Neuronal stem cell (in vitro differentiated cells): ENCODE measurements around the gene PHACTR3.

Source experiments
- DNase-seq: peaks from one replicate; pipeline ENCODE4 v3.0.0-alpha.2; 2013; ENCODE audit warnings: low spot score
- H2AFZ ChIP-seq: one replicate; pipeline ENCODE4 v1.6.1; 2013; ENCODE audit warnings: mild to moderate bottlenecking, low read length, inconsistent platforms
- H2AK5ac ChIP-seq: 2 replicates; pipeline ENCODE4 v1.6.1; 2013; ENCODE audit warnings: low read depth, mild to moderate bottlenecking, inconsistent platforms, low read length, moderate library complexity, mixed read lengths
- H2BK120ac ChIP-seq: 2 replicates; pipeline ENCODE4 v1.6.1; 2013; ENCODE audit warnings: low read depth, mild to moderate bottlenecking, inconsistent platforms, low read length, moderate library complexity, mixed read lengths
- H2BK12ac ChIP-seq: one replicate; pipeline ENCODE4 v1.6.1; 2013; ENCODE audit warnings: low read length, inconsistent platforms
- H2BK15ac ChIP-seq: 2 replicates; pipeline ENCODE4 v1.6.1; 2013; ENCODE audit warnings: mild to moderate bottlenecking, low read length, inconsistent platforms, mixed read lengths
- H2BK5ac ChIP-seq: one replicate; pipeline ENCODE4 v1.6.1; 2013; ENCODE audit warnings: inconsistent platforms, mild to moderate bottlenecking, low read length, moderate library complexity
- H3K14ac ChIP-seq: one replicate; pipeline ENCODE4 v1.6.1; 2013; ENCODE audit warnings: low read length, inconsistent platforms
- H3K18ac ChIP-seq: 2 replicates; pipeline ENCODE4 v1.6.1; 2013; ENCODE audit warnings: low read length, inconsistent platforms
- H3K23ac ChIP-seq: 2 replicates; pipeline ENCODE4 v1.6.1; 2013; ENCODE audit warnings: low read depth, mild to moderate bottlenecking, mixed read lengths, low read length, inconsistent platforms; ENCODE audit not compliant: poor library complexity
- H3K27ac ChIP-seq: replicated peaks from 3 replicates; pipeline ENCODE4 v1.5.1; 2013; ENCODE audit warnings: low read length, inconsistent platforms
- H3K27me3 ChIP-seq, 3 experiments: 2 replicates each; pipeline ENCODE4 v1.6.1; 2013; ENCODE audit warnings: low read length in 3 of 3, mild to moderate bottlenecking in 2 of 3, inconsistent platforms in 1 of 3, low read depth in 1 of 3, mixed read lengths in 1 of 3, moderate library complexity in 1 of 3; ENCODE audit not compliant: control insufficient read depth in 3 of 3, insufficient read depth in 3 of 3
- H3K36me3 ChIP-seq, 2 donors: replicated peaks in 1 of 2; 2 replicates each; pipeline ENCODE4 v1.6.1; 2013; ENCODE audit warnings: low read length in 2 of 2; ENCODE audit not compliant: control insufficient read depth in 2 of 2, insufficient read depth in 2 of 2
- H3K4ac ChIP-seq: 2 replicates; pipeline ENCODE4 v1.6.1; 2013; ENCODE audit warnings: inconsistent platforms, mild to moderate bottlenecking, low read length, moderate library complexity
- H3K4me1 ChIP-seq, 2 donors: 1 replicate in 1 of 2; 2 replicates in 1 of 2; pipeline ENCODE4 v1.6.1; 2013; ENCODE audit warnings: low read length in 2 of 2, low read depth in 1 of 2; ENCODE audit not compliant: control insufficient read depth in 2 of 2, insufficient read depth in 1 of 2
- H3K4me2 ChIP-seq: one replicate; pipeline ENCODE4 v1.6.1; 2013; ENCODE audit warnings: mild to moderate bottlenecking, low read length, inconsistent platforms; ENCODE audit not compliant: insufficient read depth, poor library complexity, severe bottlenecking
- H3K4me3 ChIP-seq, 2 donors: 2 replicates each; pipeline ENCODE4 v1.5.1; 2013; ENCODE audit warnings: low read length in 2 of 2, mild to moderate bottlenecking in 2 of 2, inconsistent platforms in 1 of 2, moderate library complexity in 1 of 2
- H3K79me1 ChIP-seq: one replicate; pipeline ENCODE4 v1.6.1; 2013; ENCODE audit warnings: low read depth, mild to moderate bottlenecking, inconsistent platforms, low read length, moderate library complexity
- H3K9ac ChIP-seq: one replicate; pipeline ENCODE4 v1.6.1; 2013; ENCODE audit warnings: mild to moderate bottlenecking, low read depth, low read length, inconsistent platforms; ENCODE audit not compliant: poor library complexity
- H3K9me3 ChIP-seq, 2 donors: replicated peaks in 1 of 2; 2 replicates each; pipeline versions ENCODE3 to v1.6.1; 2013; ENCODE audit warnings: low read length in 2 of 2, mild to moderate bottlenecking in 2 of 2, inconsistent platforms in 1 of 2, low read depth in 1 of 2, mixed read lengths in 1 of 2, moderate library complexity in 1 of 2; ENCODE audit not compliant: control insufficient read depth in 2 of 2, insufficient read depth in 1 of 2
- H4K8ac ChIP-seq: one replicate; pipeline ENCODE4 v1.6.1; 2013; ENCODE audit warnings: low read depth, mild to moderate bottlenecking, inconsistent platforms, low read length, moderate library complexity
- H4K91ac ChIP-seq: one replicate; pipeline ENCODE4 v1.6.1; 2013; ENCODE audit warnings: low read length, low read depth, mild to moderate bottlenecking, inconsistent platforms; ENCODE audit not compliant: poor library complexity
- WGBS, 2 donors: extraction: QIAGEN DNeasy Blood & Tissue Kit; methylation state at CpG; one replicate each; pipeline ENCODE4 v1.1.7; 2013; ENCODE audit warnings: missing lambda C conversion rate in 2 of 2, mixed read lengths in 1 of 2; ENCODE audit not compliant: insufficient read length in 2 of 2, insufficient replicate concordance in 1 of 2; ENCODE audit errors: extremely low coverage in 2 of 2; 5-methylcytosine and 5-hydroxymethylcytosine counted together

Gene PHACTR3

GRCh38 chr20:59670786-59671492, 66.6 kb downstream of the PHACTR3 start:
- WGBS, 2 donors, result no CpG with 5 or more reads among the region's 9 CpGs
- no peak for DNase-seq
- Histone ChIP-seq H3K18ac (no peak overlapping the region), H2AFZ (no peak overlapping the region), H3K14ac (no peak overlapping the region), H2BK15ac (no peak overlapping the region), H3K79me1 (no peaks in the 10 kb centered on the region), H4K91ac (no peak overlapping the region), H3K4me3 (no peak overlapping the region), H3K23ac (no peak overlapping the region), H3K27ac (no peak overlapping the region), H4K8ac (no peak overlapping the region), H3K27me3 (no peaks in the 10 kb centered on the region), H3K4me1 (no peaks in the 10 kb centered on the region), H3K4me2 (no peak overlapping the region), H2BK5ac (no peak overlapping the region), H3K36me3 (no peaks in the 10 kb centered on the region), H3K4ac (no peak overlapping the region), H2BK12ac (no peak overlapping the region), H2AK5ac (no peak overlapping the region), H3K9me3 (peaks cover 0 to 35% of the 10 kb centered on the region in 2 donors), H2BK120ac (no peak overlapping the region), H3K9ac (no peak overlapping the region)

GRCh38 chr20:59671661-59672471, 67.5 kb downstream of the PHACTR3 start:
- no CpG with 5 or more reads among the region's 16 CpGs for WGBS, 2 donors
- H3K9me3 ChIP-seq, result peaks cover 0 to 35% of the 10 kb centered on the region in 2 donors
- no peaks in the 10 kb centered on the region for H3K4me1 ChIP-seq
- no peak overlapping the region for H3K18ac ChIP-seq
- peak overlapping the region; percentile 60 for H3K14ac ChIP-seq
- no peaks in the 10 kb centered on the region for H3K27me3 ChIP-seq
- H3K4me3 ChIP-seq, result no peak overlapping the region
- H4K91ac ChIP-seq, result no peak overlapping the region
- H2AFZ ChIP-seq, result no peak overlapping the region
- no peak overlapping the region for H2AK5ac ChIP-seq
- no peak overlapping the region for H3K9ac ChIP-seq
- H3K27ac ChIP-seq, result no peak overlapping the region
- DNase-seq, result no peak
- H3K36me3 ChIP-seq, result no peaks in the 10 kb centered on the region
- H4K8ac ChIP-seq, result no peak overlapping the region
- no peak overlapping the region for H2BK5ac ChIP-seq
- H3K23ac ChIP-seq, result no peak overlapping the region
- no peak overlapping the region for H3K4ac ChIP-seq
- H2BK15ac ChIP-seq, result no peak overlapping the region
- H3K4me2 ChIP-seq, result no peak overlapping the region
- no peaks in the 10 kb centered on the region for H3K79me1 ChIP-seq
- H2BK120ac ChIP-seq, result no peak overlapping the region
- H2BK12ac ChIP-seq, result no peak overlapping the region

- H3K23ac ChIP-seq, result no peak overlapping the region
- H4K8ac ChIP-seq, result no peak overlapping the region
- no peak overlapping the region for H2BK5ac ChIP-seq
- peaks cover 0 to 35% of the 10 kb centered on the region in 2 donors for H3K9me3 ChIP-seq
- H2AK5ac ChIP-seq, result no peak overlapping the region
- H3K27me3 ChIP-seq, result no peaks in the 10 kb centered on the region
- WGBS, 2 donors, result no CpG with 5 or more reads among the region's 9 CpGs
- H3K9ac ChIP-seq, result no peak overlapping the region
- H2BK120ac ChIP-seq, result no peak overlapping the region
- DNase-seq, result no peak
- no peak overlapping the region for H4K91ac ChIP-seq
- H3K4me3 ChIP-seq, result peak overlapping the region in 1 of 2 donors; percentile 20
- H3K36me3 ChIP-seq, result no peaks in the 10 kb centered on the region
- H2BK12ac ChIP-seq, result no peak overlapping the region
- no peak overlapping the region for H3K18ac ChIP-seq
- no peak overlapping the region for H2BK15ac ChIP-seq
- H3K4me1 ChIP-seq, result no peaks in the 10 kb centered on the region
- no peak overlapping the region for H3K14ac ChIP-seq
- no peak overlapping the region for H3K27ac ChIP-seq
- no peak overlapping the region for H3K4me2 ChIP-seq
- H3K79me1 ChIP-seq, result no peaks in the 10 kb centered on the region
- H3K4ac ChIP-seq, result no peak overlapping the region
- no peak overlapping the region for H2AFZ ChIP-seq
Measured at GRCh38 chr20:59672576-59672975, 68.2 kb downstream of the PHACTR3 start.

GRCh38 chr20:59673288-59673997, 69.1 kb downstream of the PHACTR3 start:
- Histone ChIP-seq H2BK5ac (no peak overlapping the region), H3K36me3 (no peaks in the 10 kb centered on the region), H2BK120ac (no peak overlapping the region), H3K27ac (no peak overlapping the region), H4K91ac (no peak overlapping the region), H2AK5ac (no peak overlapping the region), H3K14ac (no peak overlapping the region), H3K23ac (no peak overlapping the region), H3K27me3 (peaks cover 0 to 2% (median 0%) of the 10 kb centered on the region in 3 experiments), H3K4me3 (no peak overlapping the region), H3K4me1 (no peaks in the 10 kb centered on the region), H2BK12ac (no peak overlapping the region), H3K79me1 (no peaks in the 10 kb centered on the region), H2AFZ (no peak overlapping the region), H3K4me2 (no peak overlapping the region), H3K18ac (no peak overlapping the region), H2BK15ac (no peak overlapping the region), H4K8ac (no peak overlapping the region), H3K9ac (no peak overlapping the region), H3K9me3 (peaks cover 0 to 30% of the 10 kb centered on the region in 2 donors), H3K4ac (no peak overlapping the region)
- WGBS, 2 donors, result no CpG with 5 or more reads among the region's 16 CpGs
- no peak for DNase-seq
